GM23338 (cell line): ENCODE measurements around the gene NME9. TPM values are rescaled to one million over a fixed set of nuclear protein-coding genes. Genes with fewer than 3 reads are reported as not detected.

ENCODE experiments used
- ATAC-seq: fragments of 200-7000 bp; cut with Tn5 transposase; 3 replicates; pipeline ENCODE4 v1.9.1; 2020
- DNase-seq: peaks from one replicate; pipeline ENCODE4 v3.0.0-alpha.2; 2015; ENCODE audit warnings: low spot score
- H2AFZ ChIP-seq: fragments of 200-600 bp; sonication (generic); 2 replicates; pipeline ENCODE4 v1.8.0; 2016; ENCODE audit warnings: antibody characterized with exemption, mild to moderate bottlenecking, moderate library complexity
- H3F3A ChIP-seq: fragments of 200-600 bp; sonication (generic); replicated peaks from 2 replicates; pipeline ENCODE4 v1.8.0; 2017; ENCODE audit warnings: antibody characterized with exemption, mixed run types, low read depth
- H3K27ac ChIP-seq: fragments of 200-600 bp; sonication (generic); 2 replicates; pipeline ENCODE4 v1.6.1; 2016; ENCODE audit warnings: low read depth
- H3K27me3 ChIP-seq: fragments of 200-600 bp; sonication (generic); 2 replicates; pipeline ENCODE4 v1.8.0; 2016; ENCODE audit warnings: mild to moderate bottlenecking, mixed run types, moderate library complexity; ENCODE audit not compliant: insufficient read depth
- H3K36me3 ChIP-seq: fragments of 200-600 bp; sonication (generic); 2 replicates; pipeline ENCODE4 v1.8.0; 2016; ENCODE audit warnings: mild to moderate bottlenecking; ENCODE audit not compliant: insufficient read depth
- H3K4me1 ChIP-seq: fragments of 200-600 bp; sonication (generic); 2 replicates; pipeline ENCODE4 v1.8.0; 2016; ENCODE audit warnings: mild to moderate bottlenecking, moderate library complexity; ENCODE audit not compliant: insufficient read depth
- H3K4me2 ChIP-seq: fragments of 200-600 bp; sonication (generic); 2 replicates; pipeline ENCODE4 v1.7.1; 2017; ENCODE audit warnings: mixed run types
- H3K4me3 ChIP-seq: fragments of 200-600 bp; sonication (generic); 2 replicates; pipeline ENCODE4 v1.6.1; 2016; ENCODE audit warnings: mixed run types
- H3K79me2 ChIP-seq: fragments of 200-600 bp; sonication (generic); replicated peaks from 2 replicates; pipeline ENCODE4 v1.8.0; 2017; ENCODE audit warnings: mild to moderate bottlenecking; ENCODE audit not compliant: insufficient read depth
- H3K9me2 ChIP-seq: fragments of 200-600 bp; sonication (generic); 2 replicates; pipeline ENCODE4 v1.8.0; 2017; ENCODE audit not compliant: insufficient read depth
- H4K20me1 ChIP-seq: fragments of 200-600 bp; sonication (generic); replicated peaks from 2 replicates; pipeline ENCODE4 v1.8.0; 2017; ENCODE audit warnings: mild to moderate bottlenecking; ENCODE audit not compliant: insufficient read depth
- H3K27ac Mint-ChIP-seq: 2 replicates; pipeline ENCODE4 v1.8.0; 2020; ENCODE audit warnings: inconsistent platforms, mild to moderate bottlenecking, moderate library complexity, mixed read lengths
- H3K27me3 Mint-ChIP-seq: 3 replicates; pipeline ENCODE4 v1.8.0; 2022; ENCODE audit warnings: low read depth, mild to moderate bottlenecking, moderate library complexity, mixed read lengths, inconsistent platforms; ENCODE audit not compliant: insufficient read depth, poor library complexity
- H3K36me3 Mint-ChIP-seq: 3 replicates; pipeline ENCODE4 v1.8.0; 2021; ENCODE audit warnings: low read depth, mild to moderate bottlenecking, inconsistent platforms, moderate library complexity, mixed read lengths
- H3K4me1 Mint-ChIP-seq: 3 replicates; pipeline ENCODE4 v1.8.0; 2020; ENCODE audit warnings: mild to moderate bottlenecking, inconsistent platforms, mixed read lengths
- H3K4me3 Mint-ChIP-seq: 3 replicates; pipeline ENCODE4 v1.8.0; 2021; ENCODE audit warnings: moderate library complexity, mild to moderate bottlenecking, inconsistent platforms, mixed read lengths
- H3K9me3 Mint-ChIP-seq: 3 replicates; pipeline ENCODE4 v1.8.0; 2020; ENCODE audit warnings: moderate library complexity, mild to moderate bottlenecking, inconsistent platforms, mixed read lengths
- CTCF ChIP-seq, 2 experiments: fragments of 200-600 bp in 1 of 2; sonication (generic) in 1 of 2; conservative IDR thresholded peaks; 2 replicates each; pipeline versions ENCODE4 v1.5.1 to v1.6.1; 2016 to 2017; ENCODE audit warnings: antibody characterized with exemption in 2 of 2, low read depth in 2 of 2, mild to moderate bottlenecking in 2 of 2, moderate library complexity in 1 of 2
- ETS1 ChIP-seq: IDR thresholded peaks from 2 replicates; pipeline ENCODE4 v1.6.1; 2016; ENCODE audit warnings: antibody characterized with exemption
- EZH2 ChIP-seq: fragments of 200-600 bp; sonication (generic); IDR thresholded peaks from one replicate; pipeline ENCODE4 v1.8.0; 2017; ENCODE audit warnings: antibody characterized with exemption, mild to moderate bottlenecking, low read depth; ENCODE audit not compliant: unreplicated experiment
- EZH2phosphoT487 ChIP-seq: fragments of 200-600 bp; sonication (generic); IDR thresholded peaks from one replicate; pipeline ENCODE4 v1.8.1; 2018; ENCODE audit warnings: antibody characterized with exemption; ENCODE audit not compliant: unreplicated experiment
- POLR2AphosphoS5 ChIP-seq: IDR thresholded peaks from 2 replicates; pipeline ENCODE4 v1.6.1; 2016; ENCODE audit warnings: antibody characterized with exemption, low read depth
- ZNF114 ChIP-seq: fragments of 250-450 bp; sonication (Bioruptor Pico); IDR thresholded peaks from 2 replicates; pipeline ENCODE4 v1.5.0; 2020; ENCODE audit warnings: mild to moderate bottlenecking, moderate library complexity
- ZNF331 ChIP-seq: fragments of 250-450 bp; sonication (Bioruptor Pico); IDR thresholded peaks from 2 replicates; pipeline ENCODE4 v1.5.0; 2020; ENCODE audit warnings: low read depth, mild to moderate bottlenecking, moderate library complexity
- ZNF462 ChIP-seq: fragments of 250-450 bp; sonication (Bioruptor Pico); IDR thresholded peaks from 2 replicates; pipeline ENCODE4 v1.5.0; 2020; ENCODE audit warnings: mild to moderate bottlenecking, moderate library complexity
- polyA plus RNA-seq: library from polyadenylated mRNA; unstranded; fragments of >200 nt; fragmentation: Nextera tagmentation; extraction: Ambion mirVana; gene quantifications from 2 replicates; pipeline ENCODE4 v1.2.1, GENCODE V29; 2016
- total RNA-seq: library from RNA; depleted of rRNA; stranded (reverse); fragments of >200 nt; shearing (Covaris generic); gene quantifications from 2 replicates; pipeline ENCODE4 v1.2.3, GENCODE V29; 2014
- TF ChIP-seq, protein P1 (sequence below): IDR thresholded peaks from one replicate; pipeline ENCODE4 v1.6.1; 2018; ENCODE audit warnings: antibody characterized with exemption; ENCODE audit not compliant: unreplicated experiment

NME9 gene
- total and polyA plus RNA-seq, 2 experiments from 2014 or later = 0.14 to 2.0 TPM

DNA sequence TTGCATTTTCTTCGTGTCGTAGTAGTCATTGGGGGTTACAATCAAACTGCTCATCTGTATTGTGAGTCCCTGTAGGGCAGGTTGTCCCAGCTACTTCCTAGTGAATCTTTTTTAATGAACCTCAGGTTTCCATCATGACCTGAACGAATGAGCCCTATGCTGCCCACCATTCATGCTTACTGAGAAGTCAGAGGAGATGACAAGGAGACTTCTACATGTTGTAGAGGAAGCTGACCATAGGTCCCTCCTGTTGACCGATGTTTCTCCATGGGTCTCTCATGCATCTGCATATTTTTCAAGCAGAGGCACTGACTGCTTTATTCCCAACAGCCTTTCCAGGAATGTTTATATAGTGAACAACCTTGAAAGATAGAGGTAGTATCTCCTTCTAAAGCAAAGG is 5.0 kb upstream of the NME9 start:
- H3K27ac Mint-ChIP-seq = no peak overlapping the region
- H2AFZ ChIP-seq = no peak overlapping the region
- no peaks in the 10 kb centered on the region for H3F3A ChIP-seq
- no peaks in the 10 kb centered on the region for H3K36me3 Mint-ChIP-seq
- H3K4me1 ChIP-seq = peaks cover 23% of the 10 kb centered on the region
- H3K9me3 Mint-ChIP-seq = no peaks in the 10 kb centered on the region
- H3K9me2 ChIP-seq = no peaks in the 10 kb centered on the region
- DNase-seq = no peak
- H3K27me3 Mint-ChIP-seq = peaks cover 6% of the 10 kb centered on the region
- no peak for TF ChIP-seq EZH2phosphoT487
- TF ChIP-seq EZH2 = no peak
- no peak for TF ChIP-seq ZNF114 (CRISPR knock-in tag)
- no peak for TF ChIP-seq ETS1
- no peak for TF ChIP-seq POLR2AphosphoS5
- TF ChIP-seq, protein P1, sequence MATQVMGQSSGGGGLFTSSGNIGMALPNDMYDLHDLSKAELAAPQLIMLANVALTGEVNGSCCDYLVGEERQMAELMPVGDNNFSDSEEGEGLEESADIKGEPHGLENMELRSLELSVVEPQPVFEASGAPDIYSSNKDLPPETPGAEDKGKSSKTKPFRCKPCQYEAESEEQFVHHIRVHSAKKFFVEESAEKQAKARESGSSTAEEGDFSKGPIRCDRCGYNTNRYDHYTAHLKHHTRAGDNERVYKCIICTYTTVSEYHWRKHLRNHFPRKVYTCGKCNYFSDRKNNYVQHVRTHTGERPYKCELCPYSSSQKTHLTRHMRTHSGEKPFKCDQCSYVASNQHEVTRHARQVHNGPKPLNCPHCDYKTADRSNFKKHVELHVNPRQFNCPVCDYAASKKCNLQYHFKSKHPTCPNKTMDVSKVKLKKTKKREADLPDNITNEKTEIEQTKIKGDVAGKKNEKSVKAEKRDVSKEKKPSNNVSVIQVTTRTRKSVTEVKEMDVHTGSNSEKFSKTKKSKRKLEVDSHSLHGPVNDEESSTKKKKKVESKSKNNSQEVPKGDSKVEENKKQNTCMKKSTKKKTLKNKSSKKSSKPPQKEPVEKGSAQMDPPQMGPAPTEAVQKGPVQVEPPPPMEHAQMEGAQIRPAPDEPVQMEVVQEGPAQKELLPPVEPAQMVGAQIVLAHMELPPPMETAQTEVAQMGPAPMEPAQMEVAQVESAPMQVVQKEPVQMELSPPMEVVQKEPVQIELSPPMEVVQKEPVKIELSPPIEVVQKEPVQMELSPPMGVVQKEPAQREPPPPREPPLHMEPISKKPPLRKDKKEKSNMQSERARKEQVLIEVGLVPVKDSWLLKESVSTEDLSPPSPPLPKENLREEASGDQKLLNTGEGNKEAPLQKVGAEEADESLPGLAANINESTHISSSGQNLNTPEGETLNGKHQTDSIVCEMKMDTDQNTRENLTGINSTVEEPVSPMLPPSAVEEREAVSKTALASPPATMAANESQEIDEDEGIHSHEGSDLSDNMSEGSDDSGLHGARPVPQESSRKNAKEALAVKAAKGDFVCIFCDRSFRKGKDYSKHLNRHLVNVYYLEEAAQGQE = no peak
- no peak for TF ChIP-seq ZNF331 (CRISPR knock-in tag)
- no peaks in the 10 kb centered on the region for H3K79me2 ChIP-seq
- no peak overlapping the region for H3K4me3 ChIP-seq
- H4K20me1 ChIP-seq = no peaks in the 10 kb centered on the region
- H3K27ac ChIP-seq = no peak overlapping the region
- H3K36me3 ChIP-seq = no peaks in the 10 kb centered on the region
- no peak overlapping the region for H3K4me2 ChIP-seq
- ATAC-seq = no peak
- H3K4me3 Mint-ChIP-seq = no peak overlapping the region
- peaks cover 38% of the 10 kb centered on the region for H3K4me1 Mint-ChIP-seq
- H3K27me3 ChIP-seq = no peaks in the 10 kb centered on the region

GRCh38 chr3:138332472-138333073 is 2.9 kb upstream of the NME9 start:
- no peaks in the 10 kb centered on the region for H3K9me3 Mint-ChIP-seq
- Histone ChIP-seq H3K9me2 (no peaks in the 10 kb centered on the region), H4K20me1 (no peaks in the 10 kb centered on the region), H3K4me2 (no peak overlapping the region), H3K27ac (no peak overlapping the region), H3K27me3 (no peaks in the 10 kb centered on the region; the same call in 1 of the 2 replicates), H3K36me3 (no peaks in the 10 kb centered on the region), H3K4me1 (peaks cover 25% of the 10 kb centered on the region), H2AFZ (no peak overlapping the region), H3K4me3 (no peak overlapping the region), H3K79me2 (no peaks in the 10 kb centered on the region), H3F3A (no peaks in the 10 kb centered on the region)
- no peak overlapping the region for H3K4me3 Mint-ChIP-seq
- no peak overlapping the region for H3K27ac Mint-ChIP-seq
- ATAC-seq (peak; percentile 3; the same call in 1 of the 3 replicates), DNase-seq (peak; percentile 59)
- peaks cover 12% of the 10 kb centered on the region for H3K27me3 Mint-ChIP-seq
- no peaks in the 10 kb centered on the region for H3K36me3 Mint-ChIP-seq
- peaks cover 41% of the 10 kb centered on the region for H3K4me1 Mint-ChIP-seq
- TF ChIP-seq ZNF462 (CRISPR knock-in tag) (no peak), CTCF (conservative IDR thresholded peaks at IDR 0.05; ENCODE audit: low read depth in 2 of 2) (peak; percentile 64 to 89)
